Stimulated activated naive CD8-positive, alpha-beta T cell treated with anti-CD3 and anti-CD28 coated beads, Interleukin-15, Interleukin-2, amounts not matched to agents 100 ng/mL and 50 ng/mL, for 24 hours (primary cell): ENCODE measurements around the gene SNX22.

Experiments used
- H3K27ac Mint-ChIP-seq: one replicate; pipeline ENCODE4 v1.8.0; 2021; ENCODE audit warnings: mild to moderate bottlenecking, mixed read lengths
- H3K27me3 Mint-ChIP-seq: one replicate; pipeline ENCODE4 v1.8.0; 2021; ENCODE audit warnings: mixed read lengths
- H3K36me3 Mint-ChIP-seq: one replicate; pipeline ENCODE4 v1.8.0; 2021; ENCODE audit warnings: low read depth, mixed read lengths
- H3K4me1 Mint-ChIP-seq: one replicate; pipeline ENCODE4 v1.8.0; 2021; ENCODE audit warnings: low read depth, mixed read lengths
- H3K4me3 Mint-ChIP-seq: one replicate; pipeline ENCODE4 v1.8.0; 2021; ENCODE audit warnings: mild to moderate bottlenecking, mixed read lengths
- H3K9me3 Mint-ChIP-seq: one replicate; pipeline ENCODE4 v1.8.0; 2021; ENCODE audit warnings: mixed read lengths

The SNX22 gene

DNA sequence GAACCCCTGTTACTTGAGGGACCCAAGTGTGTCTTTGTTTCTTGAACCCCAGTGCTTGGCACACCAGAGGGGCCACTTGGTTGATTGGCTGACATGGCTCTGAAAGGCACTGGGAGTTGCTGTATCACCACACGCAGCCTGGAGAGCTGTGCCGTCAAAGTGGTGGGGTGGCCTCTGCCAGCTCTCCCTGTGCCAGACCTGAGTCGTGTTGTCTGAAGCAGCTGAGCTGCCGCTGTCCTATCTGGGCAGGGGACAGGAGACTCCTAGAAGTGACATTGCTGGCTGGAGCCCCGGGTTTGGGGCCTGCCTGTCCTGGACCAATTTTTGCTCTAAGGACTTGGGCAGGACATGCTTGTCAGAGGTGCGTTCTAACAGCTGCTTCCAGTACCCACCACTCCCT is 5.5 kb upstream of the SNX22 start:
- H3K4me3 Mint-ChIP-seq = no peak overlapping the region
- H3K9me3 Mint-ChIP-seq = no peaks in the 10 kb centered on the region
- no peak overlapping the region for H3K27ac Mint-ChIP-seq
- peaks cover 15% of the 10 kb centered on the region for H3K4me1 Mint-ChIP-seq
- no peaks in the 10 kb centered on the region for H3K27me3 Mint-ChIP-seq
- no peaks in the 10 kb centered on the region for H3K36me3 Mint-ChIP-seq

DNA sequence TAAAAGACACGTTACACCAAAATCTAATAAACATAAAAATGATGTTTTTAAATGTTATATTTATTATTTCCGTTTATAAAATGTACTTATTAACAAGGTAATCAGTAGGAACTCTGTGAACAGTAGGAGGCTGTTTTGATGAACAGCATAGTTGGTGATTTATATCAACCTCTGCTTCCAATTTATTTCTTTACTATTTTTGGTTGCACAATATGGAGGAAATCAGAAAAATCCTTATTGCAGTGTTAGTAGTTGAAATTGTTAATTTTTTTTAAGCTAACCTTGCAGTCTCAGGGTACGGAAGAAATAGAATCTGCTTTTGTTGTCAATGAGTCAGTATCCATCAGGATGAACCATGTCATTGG is 5.0 kb upstream of the SNX22 start:
- Mint-ChIP-seq H3K27me3 (no peaks in the 10 kb centered on the region), H3K27ac (no peak overlapping the region), H3K36me3 (no peaks in the 10 kb centered on the region), H3K9me3 (no peaks in the 10 kb centered on the region), H3K4me1 (peaks cover 16% of the 10 kb centered on the region), H3K4me3 (no peak overlapping the region)

DNA sequence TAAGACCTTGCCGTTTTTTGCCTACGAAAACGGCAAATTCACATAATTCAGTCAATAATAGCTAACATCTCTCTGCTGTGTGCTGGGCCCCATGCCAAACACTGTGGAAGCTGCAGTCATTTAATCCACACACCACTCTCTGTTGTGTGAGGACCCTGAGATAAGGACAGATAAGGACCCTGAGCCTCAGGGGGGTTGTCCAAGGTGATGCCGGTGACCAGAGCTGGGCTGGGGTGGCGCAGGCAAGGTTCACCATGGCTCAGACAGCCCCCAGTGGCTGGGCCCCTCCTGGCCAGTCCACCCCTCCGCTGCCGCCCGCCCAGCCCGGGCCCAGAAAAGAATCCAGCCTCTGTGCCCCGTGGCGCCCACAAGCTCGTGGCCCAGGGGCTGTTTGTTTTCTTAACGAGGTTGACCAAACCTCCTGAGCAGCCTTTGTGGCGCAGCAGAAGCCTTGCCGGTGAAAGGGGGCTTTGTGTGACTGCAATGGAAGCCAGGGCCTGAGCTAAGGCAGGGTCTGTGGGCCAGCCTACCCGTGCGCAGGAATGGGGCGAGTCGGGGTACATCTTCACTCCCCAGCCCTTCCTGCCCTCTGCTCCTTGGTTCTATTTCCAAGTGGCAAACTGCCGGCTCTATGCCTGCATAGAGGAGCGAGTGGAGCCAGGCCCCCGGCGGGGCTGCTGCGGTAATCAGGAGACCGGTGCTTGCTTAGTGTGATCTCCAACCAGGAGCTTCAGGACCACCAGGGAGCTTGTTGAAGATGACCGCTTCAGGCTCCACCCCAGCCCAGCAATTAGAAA is 4.4 kb upstream of the SNX22 start:
- no peak overlapping the region for H3K4me3 Mint-ChIP-seq
- H3K36me3 Mint-ChIP-seq = no peaks in the 10 kb centered on the region
- H3K4me1 Mint-ChIP-seq = peaks cover 16% of the 10 kb centered on the region
- no peaks in the 10 kb centered on the region for H3K9me3 Mint-ChIP-seq
- H3K27me3 Mint-ChIP-seq = no peaks in the 10 kb centered on the region
- H3K27ac Mint-ChIP-seq = no peak overlapping the region

DNA sequence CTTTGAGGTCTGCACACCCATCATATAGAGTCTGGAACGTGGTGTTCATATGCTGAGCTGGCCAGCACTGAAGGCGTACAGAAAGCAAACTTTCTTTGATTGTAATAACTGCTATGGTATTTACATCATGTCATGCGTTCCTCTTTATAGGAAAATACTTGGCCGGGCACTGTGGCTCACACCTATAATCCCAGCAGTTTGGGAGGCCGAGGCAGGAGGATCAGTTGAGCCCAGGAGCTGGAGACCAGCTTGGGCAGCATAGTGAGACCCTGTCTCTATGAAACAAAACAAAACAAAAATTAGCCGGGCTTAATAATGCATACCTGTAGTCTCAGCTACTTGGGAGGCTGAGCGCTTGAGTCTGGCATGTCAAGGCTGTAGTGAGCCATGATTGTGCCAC is 3.4 kb upstream of the SNX22 start:
- peaks cover 23% of the 10 kb centered on the region for H3K4me1 Mint-ChIP-seq
- no peak overlapping the region for H3K27ac Mint-ChIP-seq
- no peaks in the 10 kb centered on the region for H3K36me3 Mint-ChIP-seq
- H3K27me3 Mint-ChIP-seq = no peaks in the 10 kb centered on the region
- no peaks in the 10 kb centered on the region for H3K9me3 Mint-ChIP-seq
- H3K4me3 Mint-ChIP-seq = no peak overlapping the region

DNA sequence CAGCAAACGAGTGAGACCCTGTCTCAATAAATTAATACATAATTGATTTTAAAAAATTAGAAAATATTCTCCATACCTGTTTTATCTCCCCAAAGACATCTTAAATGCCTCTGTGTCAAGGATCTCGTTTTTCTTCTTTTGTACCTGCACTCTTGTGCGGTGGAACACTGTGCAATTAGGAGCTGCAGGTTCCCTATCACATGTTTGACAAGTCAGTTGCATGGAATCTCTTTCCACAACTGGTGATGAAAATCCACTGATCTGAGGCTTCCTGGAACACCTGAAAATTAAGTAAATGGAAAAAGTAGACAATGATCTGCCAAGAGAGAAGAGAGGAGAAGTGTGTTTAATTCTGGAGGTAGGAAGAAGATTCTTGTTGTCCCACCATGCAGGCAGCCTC is 3.0 kb upstream of the SNX22 start:
- H3K27me3 Mint-ChIP-seq = peaks cover 3% of the 10 kb centered on the region
- H3K27ac Mint-ChIP-seq = no peak overlapping the region
- no peaks in the 10 kb centered on the region for H3K9me3 Mint-ChIP-seq
- no peaks in the 10 kb centered on the region for H3K36me3 Mint-ChIP-seq
- H3K4me3 Mint-ChIP-seq = no peak overlapping the region
- H3K4me1 Mint-ChIP-seq = peaks cover 26% of the 10 kb centered on the region

DNA sequence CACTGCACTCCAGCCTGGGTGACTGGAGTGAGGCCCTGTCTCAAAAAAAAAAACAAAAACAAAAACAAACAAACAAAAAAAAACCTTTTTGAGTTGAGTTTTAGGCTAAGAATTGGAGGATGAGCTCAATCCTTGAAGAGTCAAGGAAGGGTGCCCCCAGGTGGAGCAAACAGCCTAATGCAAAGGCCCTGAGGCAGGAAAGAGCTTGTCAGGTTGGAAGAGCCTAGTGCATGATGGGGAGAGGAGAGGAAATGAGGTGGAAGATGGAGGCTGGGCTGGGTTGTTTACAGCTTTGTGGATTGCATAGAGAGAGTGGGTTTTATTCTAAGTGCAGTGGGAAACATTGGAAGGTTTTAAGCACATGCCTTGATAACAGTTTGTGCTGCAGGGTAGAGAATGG is 2.1 kb upstream of the SNX22 start:
- Mint-ChIP-seq H3K9me3 (no peaks in the 10 kb centered on the region), H3K4me1 (peaks cover 32% of the 10 kb centered on the region), H3K36me3 (peaks cover 4% of the 10 kb centered on the region), H3K27ac (no peak overlapping the region), H3K27me3 (peaks cover 4% of the 10 kb centered on the region), H3K4me3 (peak overlapping the region; percentile 9)

DNA sequence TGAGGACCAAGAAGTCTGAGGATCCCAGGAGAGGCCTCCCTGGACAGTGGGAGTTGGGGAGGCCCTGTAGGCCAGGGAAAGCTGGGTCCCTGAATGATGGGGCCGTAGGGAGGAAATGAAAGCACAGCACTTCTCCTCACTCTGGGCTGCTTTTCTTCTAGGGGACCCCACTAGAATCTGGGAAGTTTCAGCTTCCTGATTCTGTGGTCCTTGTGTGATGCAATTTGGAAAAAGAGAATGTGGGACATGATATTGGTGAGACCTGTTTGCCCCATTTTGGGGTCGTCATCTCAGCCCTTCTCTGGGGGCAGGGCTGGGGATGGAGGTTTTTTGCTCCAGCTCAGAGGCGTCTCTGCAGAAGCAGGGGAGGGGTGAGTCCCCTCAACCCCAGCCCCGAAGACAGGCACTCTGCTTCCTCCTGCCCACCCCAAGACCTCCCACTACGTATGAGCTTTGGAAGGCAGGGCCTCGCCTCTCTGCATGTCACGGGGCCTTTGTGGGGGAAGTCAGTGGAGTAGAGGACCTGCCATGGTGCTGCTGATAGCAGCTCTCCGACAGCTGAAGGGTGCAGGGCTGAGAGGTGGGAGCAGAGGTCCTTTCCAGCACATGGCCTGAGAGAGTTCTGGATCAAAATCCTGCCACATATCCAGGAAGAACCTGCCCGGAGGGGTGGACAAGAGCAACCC is 1.5 kb upstream of the SNX22 start:
- no peak overlapping the region for H3K4me3 Mint-ChIP-seq
- H3K27ac Mint-ChIP-seq = no peak overlapping the region
- H3K4me1 Mint-ChIP-seq = peaks cover 34% of the 10 kb centered on the region
- no peaks in the 10 kb centered on the region for H3K9me3 Mint-ChIP-seq
- peaks cover 5% of the 10 kb centered on the region for H3K36me3 Mint-ChIP-seq
- H3K27me3 Mint-ChIP-seq = peaks cover 4% of the 10 kb centered on the region

DNA sequence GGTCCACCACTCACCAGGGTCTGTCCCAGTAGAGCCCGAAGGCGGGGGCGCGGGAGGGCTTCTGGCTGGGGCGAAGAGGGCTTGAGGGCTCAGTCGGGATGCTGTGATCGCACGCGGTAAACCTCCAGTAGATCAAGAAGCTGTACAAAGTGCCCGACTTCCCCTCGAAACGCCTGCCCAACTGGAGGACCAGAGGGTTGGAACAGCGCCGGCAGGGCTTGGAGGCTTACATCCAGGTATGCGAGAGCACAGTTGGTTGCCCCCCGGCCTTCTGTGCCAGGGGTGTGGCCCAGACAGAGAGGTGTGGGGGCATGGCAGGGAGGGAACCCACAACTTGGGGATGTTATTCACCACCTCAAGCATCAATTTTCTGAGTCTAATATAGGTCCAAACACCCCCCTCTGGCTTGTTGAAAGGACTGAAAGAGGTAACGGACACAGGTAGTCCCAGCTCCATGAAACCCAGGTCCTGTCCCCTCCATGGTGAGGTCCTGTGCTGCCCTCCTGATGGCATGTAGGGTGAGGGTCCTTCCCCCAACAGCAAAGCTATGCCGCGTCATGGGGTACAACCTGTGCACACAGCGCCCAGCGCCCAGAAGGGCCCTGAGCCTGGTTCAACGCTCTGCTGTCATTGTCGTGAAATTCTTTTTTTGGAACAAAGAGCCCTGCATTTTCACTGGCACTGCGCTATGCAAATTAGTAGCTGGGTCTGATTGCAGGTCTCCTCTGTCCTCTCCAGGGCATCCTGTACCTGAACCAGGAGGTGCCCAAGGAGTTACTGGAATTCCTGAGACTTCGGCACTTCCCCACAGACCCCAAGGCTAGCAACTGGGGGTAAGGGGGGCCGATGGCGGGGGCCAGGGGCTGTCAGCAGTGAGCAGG is 1.2 kb downstream of the SNX22 start:
- H3K27me3 Mint-ChIP-seq = peaks cover 4% of the 10 kb centered on the region
- H3K36me3 Mint-ChIP-seq = peaks cover 26% of the 10 kb centered on the region
- H3K27ac Mint-ChIP-seq = no peak overlapping the region
- no peaks in the 10 kb centered on the region for H3K9me3 Mint-ChIP-seq
- peak overlapping the region; percentile 66 for H3K4me3 Mint-ChIP-seq
- H3K4me1 Mint-ChIP-seq = peaks cover 34% of the 10 kb centered on the region

DNA sequence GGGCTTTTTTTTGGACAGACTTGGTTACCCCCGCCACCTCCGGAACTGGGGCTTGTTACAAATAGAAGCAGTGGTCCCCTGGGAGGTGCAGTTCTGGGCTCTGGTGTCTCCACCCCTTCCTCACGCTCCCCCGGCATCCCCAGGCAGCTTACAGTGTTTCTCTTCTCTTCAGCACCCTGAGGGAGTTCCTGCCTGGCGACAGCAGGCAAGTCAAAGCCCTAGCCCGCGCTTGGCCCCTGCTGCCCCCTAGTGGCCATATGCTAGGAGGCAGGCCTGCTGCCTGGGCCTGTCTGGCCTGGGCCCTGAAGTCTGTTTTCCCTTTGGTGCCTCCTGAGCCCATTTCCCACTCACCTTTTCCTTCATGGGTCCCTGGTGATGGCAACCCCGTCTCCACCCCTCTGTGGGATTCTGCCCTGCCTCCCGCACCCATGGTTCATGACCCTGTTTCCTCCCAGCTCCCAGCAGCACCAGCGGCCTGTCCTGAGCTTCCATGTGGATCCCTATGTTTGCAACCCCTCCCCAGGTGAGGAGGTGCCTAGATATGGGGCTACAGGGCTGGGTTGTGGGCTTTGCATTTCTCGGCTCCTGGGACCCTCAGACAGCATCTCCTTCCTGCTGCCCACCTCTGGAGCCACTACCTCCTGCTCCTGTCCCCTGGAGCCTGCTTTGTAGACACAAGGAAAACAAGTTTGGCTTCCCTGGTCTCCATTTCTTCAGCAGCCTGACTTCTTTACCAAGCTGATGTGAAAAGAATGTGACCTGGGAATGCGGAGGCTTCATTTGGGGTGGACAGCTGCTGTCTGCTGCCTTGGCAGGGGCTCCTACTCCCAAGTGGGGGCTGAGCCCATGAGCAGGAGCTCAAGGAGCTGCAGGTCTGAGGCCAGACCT is 2.2 kb downstream of the SNX22 start:
- Mint-ChIP-seq H3K36me3 (peaks cover 36% of the 10 kb centered on the region), H3K4me3 (peak overlapping the region; percentile 67), H3K27me3 (peaks cover 4% of the 10 kb centered on the region), H3K27ac (peak overlapping the region; percentile 71), H3K9me3 (no peaks in the 10 kb centered on the region), H3K4me1 (peaks cover 43% of the 10 kb centered on the region)

DNA sequence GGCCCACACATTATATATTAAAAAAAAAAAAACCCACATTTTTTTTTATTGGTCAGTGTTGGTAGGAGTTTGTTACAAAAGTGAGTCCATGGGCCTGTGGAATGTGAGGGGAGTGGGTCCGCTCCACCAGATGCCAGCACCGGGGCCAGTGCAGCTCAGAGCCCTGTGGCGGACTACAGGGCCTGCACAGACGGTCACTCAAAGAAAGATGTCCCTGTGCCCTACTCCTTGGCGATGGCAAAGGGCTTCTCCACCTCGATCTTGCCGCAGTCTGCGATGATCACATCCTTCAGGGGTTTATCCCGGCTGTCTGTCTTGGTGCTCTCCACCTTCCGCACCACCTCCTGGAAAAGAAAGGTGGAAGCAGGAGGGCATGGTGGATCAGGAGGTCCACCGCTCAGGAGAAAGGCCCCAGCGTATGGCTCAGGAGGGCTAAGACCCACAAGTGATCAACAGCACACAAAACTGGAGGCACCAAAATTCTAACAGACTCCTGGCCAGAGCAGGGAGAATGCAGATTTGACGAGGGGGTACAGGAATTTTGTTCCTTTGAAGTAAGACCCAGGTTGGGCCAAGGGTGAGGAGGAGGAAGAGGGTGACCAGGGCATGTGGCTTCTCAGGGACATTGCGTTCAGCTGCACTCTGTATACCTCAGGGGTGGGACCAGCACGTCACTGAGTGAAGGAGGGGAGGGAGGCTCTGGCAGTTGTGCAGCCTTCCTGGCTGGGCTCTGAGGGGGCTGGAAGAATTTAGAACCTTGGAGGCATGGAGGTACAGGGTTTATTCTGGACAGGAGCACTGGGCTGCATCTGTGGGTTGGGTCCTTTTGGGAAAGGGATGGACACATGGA is 4.5 kb downstream of the SNX22 start:
- Mint-ChIP-seq H3K4me3 (no peak overlapping the region), H3K27ac (peak overlapping the region; percentile 55), H3K36me3 (peaks cover 53% of the 10 kb centered on the region), H3K4me1 (peaks cover 42% of the 10 kb centered on the region), H3K27me3 (peaks cover 4% of the 10 kb centered on the region), H3K9me3 (no peaks in the 10 kb centered on the region)

DNA sequence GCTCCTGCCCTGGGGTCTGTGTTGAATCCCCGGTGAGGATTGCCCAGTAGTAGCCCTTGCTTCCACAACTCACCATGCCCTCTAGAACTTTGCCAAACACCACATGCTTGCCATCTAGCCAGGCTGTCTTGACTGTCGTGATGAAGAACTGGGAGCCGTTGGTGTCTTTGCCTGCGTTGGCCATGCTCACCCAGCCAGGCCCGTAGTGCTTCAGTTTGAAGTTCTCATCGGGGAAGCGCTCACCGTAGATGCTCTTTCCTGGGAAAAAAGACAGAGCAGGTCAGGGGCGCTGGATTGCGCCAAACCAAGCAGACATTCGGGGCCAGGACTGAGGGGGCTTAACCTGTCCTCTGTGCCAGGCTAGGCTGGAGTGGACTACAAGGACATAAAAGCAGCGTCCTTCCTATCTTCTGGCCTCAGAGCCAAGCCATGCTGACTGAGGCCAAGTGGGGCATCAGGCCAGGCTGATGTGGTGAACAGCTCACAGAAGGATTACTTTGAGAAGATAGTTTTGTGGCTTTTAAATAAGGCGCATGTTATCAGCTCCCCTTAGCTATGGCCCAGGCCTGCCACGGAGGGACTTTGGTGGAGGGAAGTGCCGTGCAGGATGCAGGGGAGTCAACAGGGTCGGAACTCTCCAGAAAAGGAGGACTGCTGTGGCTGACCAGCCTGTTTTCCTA is 5.3 kb downstream of the SNX22 start:
- Mint-ChIP-seq H3K27ac (no peak overlapping the region), H3K9me3 (no peaks in the 10 kb centered on the region), H3K4me1 (peaks cover 44% of the 10 kb centered on the region), H3K4me3 (no peak overlapping the region), H3K36me3 (peaks cover 56% of the 10 kb centered on the region), H3K27me3 (peaks cover 4% of the 10 kb centered on the region)

DNA sequence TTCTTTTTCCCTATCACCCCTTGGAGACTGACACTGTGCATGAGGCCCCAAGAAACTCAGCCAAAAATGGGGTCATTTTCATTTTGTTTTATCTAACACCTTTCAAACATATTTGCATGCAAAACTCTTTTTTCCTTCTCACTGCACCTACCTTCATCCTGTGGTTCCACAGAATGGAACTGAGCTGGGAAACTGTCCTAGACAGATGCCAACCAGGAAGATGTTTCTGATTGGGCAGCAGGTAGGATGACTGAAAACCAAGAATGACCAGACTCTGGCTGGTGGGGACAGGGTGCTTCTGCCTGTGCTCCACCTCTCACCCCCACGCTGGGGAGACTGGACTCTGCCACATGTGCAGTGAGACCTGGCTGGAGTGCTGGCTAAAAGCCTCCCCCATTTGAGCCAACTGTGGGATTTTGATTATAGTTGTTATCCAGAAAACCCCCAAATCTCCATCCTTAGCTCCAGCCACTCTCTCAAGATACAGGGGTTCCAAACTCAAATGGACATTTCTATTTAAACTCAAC is 6.1 kb downstream of the SNX22 start:
- H3K4me3 Mint-ChIP-seq = no peak overlapping the region
- H3K27me3 Mint-ChIP-seq = peaks cover 4% of the 10 kb centered on the region
- no peaks in the 10 kb centered on the region for H3K9me3 Mint-ChIP-seq
- H3K36me3 Mint-ChIP-seq = peaks cover 61% of the 10 kb centered on the region
- H3K27ac Mint-ChIP-seq = peak overlapping the region; percentile 23
- H3K4me1 Mint-ChIP-seq = peaks cover 47% of the 10 kb centered on the region
